Liver (tissue), 9 donors: ENCODE results near the gene COL23A1. TPM values are rescaled to one million over a fixed set of nuclear protein-coding genes. Genes with fewer than 3 reads are reported as not detected.
A peak's percentile ranks its signal among the peaks of the same experiment; 100 is the strongest.
"Not testable (repeated sequence)": the region's sequence is repeated elsewhere in the genome, so short reads cannot be mapped to it uniquely, and the experiment has no call there.

Source experiments
- DNase-seq: peaks from one replicate; pipeline ENCODE4 v3.0.0-alpha.2; 2017; ENCODE audit warnings: low spot score
- H3K27ac ChIP-seq, 2 donors: one replicate each; pipeline ENCODE4 v1.7.0; 2013; ENCODE audit warnings: inconsistent platforms in 2 of 2, low read length in 2 of 2, control low read depth in 1 of 2, low read depth in 1 of 2, mild to moderate bottlenecking in 1 of 2
- H3K27me3 ChIP-seq, 4 donors: one replicate each; pipeline versions ENCODE4 v1.6.1 to v1.7.0; 2013; ENCODE audit warnings: low read length in 3 of 4, inconsistent platforms in 1 of 4, mild to moderate bottlenecking in 1 of 4, moderate library complexity in 1 of 4; ENCODE audit not compliant: control insufficient read depth in 4 of 4, insufficient read depth in 4 of 4
- H3K36me3 ChIP-seq, 4 donors: one replicate each; pipeline versions ENCODE4 v1.6.1 to v1.7.0; 2013; ENCODE audit warnings: low read length in 3 of 4, mild to moderate bottlenecking in 3 of 4, low read depth in 1 of 4, moderate library complexity in 1 of 4; ENCODE audit not compliant: control insufficient read depth in 4 of 4, insufficient read depth in 3 of 4
- H3K4me1 ChIP-seq, 4 donors: one replicate each; pipeline versions ENCODE4 v1.6.1 to v1.7.0; 2013; ENCODE audit warnings: low read length in 3 of 4, mild to moderate bottlenecking in 3 of 4, moderate library complexity in 1 of 4; ENCODE audit not compliant: control insufficient read depth in 4 of 4, insufficient read depth in 4 of 4
- H3K4me3 ChIP-seq, 3 donors: one replicate each; pipeline versions ENCODE4 v1.6.1 to v1.7.0; 2013; ENCODE audit warnings: low read length in 3 of 3, control low read depth in 1 of 3, low read depth in 1 of 3, mild to moderate bottlenecking in 1 of 3
- H3K9ac ChIP-seq, 2 donors: one replicate each; pipeline ENCODE4 v1.7.0; 2013; ENCODE audit warnings: low read length in 2 of 2, mild to moderate bottlenecking in 2 of 2, moderate library complexity in 2 of 2, control low read depth in 1 of 2, low read depth in 1 of 2
- H3K9me3 ChIP-seq, 4 donors: one replicate each; pipeline versions ENCODE4 v1.6.1 to v1.7.0; 2013; ENCODE audit warnings: low read length in 3 of 4; ENCODE audit not compliant: control insufficient read depth in 4 of 4
- ATF3 ChIP-seq: IDR thresholded peaks from 2 replicates; pipeline ENCODE4 v1.6.1; 2016; ENCODE audit warnings: antibody characterized with exemption
- GABPA ChIP-seq, 2 donors: IDR thresholded peaks in 1 of 2; conservative IDR thresholded peaks in 1 of 2; 2 replicates each; pipeline ENCODE4 v1.6.1; 2016; ENCODE audit warnings: antibody characterized with exemption in 2 of 2, mild to moderate bottlenecking in 1 of 2, moderate library complexity in 1 of 2
- HNF4A ChIP-seq, 2 donors: conservative IDR thresholded peaks; 2 replicates each; pipeline ENCODE4 v1.6.1; 2016; ENCODE audit warnings: antibody characterized with exemption in 2 of 2, mild to moderate bottlenecking in 2 of 2
- HNF4G ChIP-seq: IDR thresholded peaks from 2 replicates; pipeline ENCODE4 v1.6.1; 2016; ENCODE audit warnings: antibody characterized with exemption
- JUND ChIP-seq, 2 donors: IDR thresholded peaks; 2 replicates each; pipeline ENCODE4 v1.6.1; 2016; ENCODE audit warnings: antibody characterized with exemption in 2 of 2
- MAX ChIP-seq: IDR thresholded peaks from 2 replicates; pipeline ENCODE4 v1.6.1; 2016; ENCODE audit warnings: antibody characterized with exemption
- NR2F2 ChIP-seq: IDR thresholded peaks from 2 replicates; pipeline ENCODE4 v1.6.1; 2016; ENCODE audit warnings: antibody characterized with exemption
- RAD21 ChIP-seq, 2 donors: IDR thresholded peaks; 2 replicates each; pipeline ENCODE4 v1.6.1; 2016; ENCODE audit warnings: antibody characterized with exemption in 2 of 2, mild to moderate bottlenecking in 2 of 2
- RXRA ChIP-seq, 2 donors: IDR thresholded peaks; 2 replicates each; pipeline ENCODE4 v1.6.1; 2017 to 2018; ENCODE audit warnings: antibody characterized with exemption in 2 of 2, mild to moderate bottlenecking in 1 of 2
- SP1 ChIP-seq: IDR thresholded peaks from 2 replicates; pipeline ENCODE4 v1.6.1; 2018; ENCODE audit warnings: antibody characterized with exemption, mild to moderate bottlenecking
- TAF1 ChIP-seq: conservative IDR thresholded peaks from 2 replicates; pipeline ENCODE4 v1.6.1; 2016; ENCODE audit warnings: antibody characterized with exemption, mild to moderate bottlenecking
- YY1 ChIP-seq: IDR thresholded peaks from 2 replicates; pipeline ENCODE4 v1.6.1; 2016; ENCODE audit warnings: antibody characterized with exemption, mild to moderate bottlenecking
- WGBS: extraction: QIAGEN DNeasy Blood & Tissue Kit; methylation state at CpG from one replicate; pipeline ENCODE4 v1.1.7; 2013; 5-methylcytosine and 5-hydroxymethylcytosine counted together
- polyA plus RNA-seq, 2 donors: library from polyadenylated mRNA; stranded (reverse) in 1 of 2; unstranded in 1 of 2; fragments of 200-250 nt in 1 of 2; fragments of >200 nt in 1 of 2; fragmentation: Nextera tagmentation in 1 of 2; extraction: Ambion mirVana in 1 of 2; gene quantifications; one replicate each; pipeline versions ENCODE4 v1.2.1 to v1.2.3, GENCODE V29; 2013 to 2015
- total RNA-seq, 2 donors: library from RNA; depleted of rRNA; stranded (reverse); fragments of >200 nt; gene quantifications; one replicate each; pipeline ENCODE4 v1.2.3, GENCODE V29; 2014
- donor health status: healthy.
- donor health status: healthy.
- donor health status: healthy.
- donor health status: healthy.
- donor health status: healthy.

Gene COL23A1
- total and polyA plus RNA-seq, 4 donors: 0.08 to 1.4 (median 0.27) TPM

- Histone ChIP-seq H3K9ac (no peak overlapping the region), H3K36me3 (no peaks in the 10 kb centered on the region), H3K4me3 (no peak overlapping the region), H3K27me3 (no peaks in the 10 kb centered on the region), H3K9me3 (no peaks in the 10 kb centered on the region), H3K4me1 (no peaks in the 10 kb centered on the region), H3K27ac (peak overlapping the region; percentile 36 to 42)
- TF ChIP-seq NR2F2: peak; percentile 23
- TF ChIP-seq HNF4A (conservative IDR thresholded peaks at IDR 0.05): no peak
- 71% methylated on average over 17 of the region's 17 CpGs for WGBS
- no peak for DNase-seq
These were observed 218.0 kb downstream of the COL23A1 start for GRCh38 chr5:178372142-178372571.

- no peaks in the 10 kb centered on the region for H3K4me1 ChIP-seq
These were observed 218.7 kb downstream of the COL23A1 start for GRCh38 chr5:178371362-178372111.

GRCh38 chr5:178370102-178370501, 220.1 kb downstream of the COL23A1 start:
- no peaks in the 10 kb centered on the region for H3K36me3 ChIP-seq
- DNase-seq: no peak
- H3K4me1 ChIP-seq: no peaks in the 10 kb centered on the region
- no peaks in the 10 kb centered on the region for H3K27me3 ChIP-seq
- no peak overlapping the region for H3K9ac ChIP-seq
- no peaks in the 10 kb centered on the region for H3K9me3 ChIP-seq
- H3K4me3 ChIP-seq: no peak overlapping the region
- no peak overlapping the region for H3K27ac ChIP-seq
- no peak for TF ChIP-seq RXRA (IDR thresholded peaks at IDR 0.05)
- TF ChIP-seq NR2F2: peak; percentile 16
- 85% methylated on average over 4 of the region's 4 CpGs for WGBS

More at GRCh38 chr5:178371362-178372111, 218.7 kb downstream of the COL23A1 start:
- TF ChIP-seq HNF4G (no peak), TAF1 (no peak), ATF3 (no peak), RXRA (IDR thresholded peaks at IDR 0.05) (no peak), MAX (no peak), HNF4A (conservative IDR thresholded peaks at IDR 0.05) (no peak), YY1 (no peak), GABPA (IDR thresholded peaks at IDR 0.05 in 1 of 2, conservative IDR thresholded peaks at IDR 0.05 in 1 of 2) (no peak), JUND (IDR thresholded peaks at IDR 0.05) (no peak), SP1 (no peak), NR2F2 (no peak), RAD21 (IDR thresholded peaks at IDR 0.05) (no peak)
- Histone ChIP-seq H3K27me3 (no peaks in the 10 kb centered on the region), H3K27ac (peak overlapping the region; percentile 40 to 42), H3K4me3 (no peak overlapping the region), H3K9me3 (no peaks in the 10 kb centered on the region), H3K36me3 (no peaks in the 10 kb centered on the region), H3K9ac (no peak overlapping the region)
- WGBS: 68% methylated on average over 24 of the region's 24 CpGs
- DNase-seq: no peak

GRCh38 chr5:178369469-178369868, 220.7 kb downstream of the COL23A1 start:
- WGBS: 90% methylated on average over 3 of the region's 3 CpGs
- H3K36me3 ChIP-seq, DNase-seq, H3K9ac ChIP-seq, H3K4me3 ChIP-seq, H3K27me3 ChIP-seq, H3K27ac ChIP-seq, H3K9me3 ChIP-seq, H3K4me1 ChIP-seq: not testable (repeated sequence)
